Measurements from ENCODE around the gene SP4. TPM values are rescaled to one million over a fixed set of nuclear protein-coding genes. Genes with fewer than 3 reads are reported as not detected.

SP4 gene
- polyA plus RNA-seq (ENCODE audit: low read depth in 6 of 6) = 10 to 100 TPM in 3 of 6 donors, 1 to 10 TPM in 3; 7.8 to 14.3 (median 10.5) TPM

GRCh38 chr7:21427871-21428658, at the start of gene SP4:
TSS of gene SP4 (plus strand) at chr7:21428083. CDS start at chr7:21428252, 169 bp downstream.
- H3K4me1 Mint-ChIP-seq = peaks cover 37 to 53% (median 47%) of the 10 kb centered on the region in 3 donors
- ATAC-seq (ENCODE audit: low read depth in 2 of 2) (peak; percentile 67 to 69), DNase-seq (peak; percentile 98)
- peak within 1 kb of the TSS; percentile 99 to 100 (median 99) for H3K27ac Mint-ChIP-seq
- H3K27me3 Mint-ChIP-seq = no peaks in the 10 kb centered on the region
- H3K36me3 Mint-ChIP-seq = peaks cover 5 to 8% of the 10 kb centered on the region in 2 donors
- H3K4me3 Mint-ChIP-seq = peak within 1 kb of the TSS; percentile 99 to 100 (median 99)
- H3K9me3 Mint-ChIP-seq = no peaks in the 10 kb centered on the region

GRCh38 chr7:21383227-21384220, 44.4 kb upstream of the SP4 start:
- Mint-ChIP-seq H3K36me3 (no peaks in the 10 kb centered on the region), H3K27ac (no peak overlapping the region), H3K4me1 (no peaks in the 10 kb centered on the region), H3K4me3 (no peak overlapping the region), H3K27me3 (no peaks in the 10 kb centered on the region), H3K9me3 (peaks cover 0 to under 1% (median 0%) of the 10 kb centered on the region in 7 donors)
- DNase-seq = no peak
- no peak for ATAC-seq (ENCODE audit: low read depth in 2 of 2)

DNA sequence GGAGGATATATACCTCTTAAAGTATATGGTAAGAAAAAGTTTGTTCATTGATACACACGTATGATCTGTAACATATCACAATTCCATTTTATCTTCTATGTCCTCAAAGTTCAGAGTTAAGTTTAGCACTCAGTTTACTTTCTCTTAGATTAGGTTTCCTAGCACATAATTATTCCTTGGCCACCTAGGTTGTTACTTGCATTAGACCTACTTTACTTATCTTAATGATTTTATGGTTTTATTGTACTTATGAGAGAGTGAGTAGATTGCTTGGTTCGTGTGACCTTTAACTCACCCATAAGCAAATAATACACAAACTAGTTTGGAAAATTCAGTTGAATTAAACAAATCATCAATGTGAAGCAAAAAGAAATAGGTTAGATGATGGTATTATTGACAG, 33.9 kb upstream of the SP4 start:
- H3K36me3 Mint-ChIP-seq = no peaks in the 10 kb centered on the region
- H3K27me3 Mint-ChIP-seq = peaks cover 0 to 4% (median 0%) of the 10 kb centered on the region in 3 donors
- H3K4me1 Mint-ChIP-seq = no peaks in the 10 kb centered on the region
- no peaks in the 10 kb centered on the region for H3K9me3 Mint-ChIP-seq
- H3K4me3 Mint-ChIP-seq = no peak overlapping the region
- no peak for DNase-seq
- no peak overlapping the region for H3K27ac Mint-ChIP-seq
- ATAC-seq (ENCODE audit: low read depth in 2 of 2) = no peak

DNA sequence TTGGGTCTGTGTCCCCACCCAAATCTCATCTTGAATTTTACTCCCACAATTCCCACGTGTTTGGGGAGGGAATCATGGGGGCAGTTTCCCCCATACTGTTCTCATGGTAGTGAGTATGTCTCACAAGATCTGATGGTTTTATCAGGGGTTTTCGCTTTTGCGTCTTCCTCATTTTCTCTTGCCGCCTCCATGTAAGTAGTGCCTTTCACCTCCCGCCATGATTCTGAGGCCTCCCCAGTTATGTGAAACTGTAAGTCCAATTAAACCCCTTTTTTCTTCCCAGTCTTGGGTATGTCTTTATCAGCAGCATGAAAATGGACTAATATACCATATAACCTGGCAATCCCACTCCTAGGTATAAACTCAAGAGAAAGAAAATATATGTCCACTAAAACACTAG, 25.9 kb upstream of the SP4 start:
- Mint-ChIP-seq H3K36me3 (peaks cover 4 to 9% of the 10 kb centered on the region in 2 donors), H3K27ac (no peak overlapping the region), H3K4me3 (no peak overlapping the region), H3K4me1 (no peaks in the 10 kb centered on the region), H3K27me3 (peaks cover 0 to 6% (median 5%) of the 10 kb centered on the region in 3 donors), H3K9me3 (peaks cover 4 to 11% (median 7%) of the 10 kb centered on the region in 7 donors)
- DNase-seq (no peak), ATAC-seq (ENCODE audit: low read depth in 2 of 2) (no peak)

- DNase-seq = no peak
- ATAC-seq (ENCODE audit: low read depth in 2 of 2) = no peak
- Mint-ChIP-seq H3K4me3 (no peak overlapping the region), H3K4me1 (peaks cover 0 to 12% (median 0%) of the 10 kb centered on the region in 3 donors), H3K36me3 (no peaks in the 10 kb centered on the region), H3K27me3 (peaks cover 0 to 16% (median 5%) of the 10 kb centered on the region in 3 donors), H3K27ac (no peak overlapping the region), H3K9me3 (peaks cover 0 to 7% (median 2%) of the 10 kb centered on the region in 7 donors)
Measured at GRCh38 chr7:21407796-21408480, 19.9 kb upstream of the SP4 start.

DNA sequence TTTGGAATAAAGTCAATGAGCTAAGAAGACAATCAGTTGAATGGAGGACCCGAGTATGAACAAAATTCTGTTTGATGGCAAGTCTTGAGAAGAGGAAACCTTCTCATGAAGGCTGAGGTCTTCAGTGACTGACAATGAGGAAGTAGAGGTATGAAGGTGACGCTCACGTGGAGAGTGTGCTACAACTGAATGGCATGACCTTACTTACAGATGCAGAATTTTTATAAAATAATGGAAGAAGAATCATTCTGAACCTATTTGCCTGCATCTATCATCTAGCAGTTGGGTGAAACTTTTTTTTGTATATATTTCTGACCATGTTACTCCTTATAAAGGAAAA, 19.4 kb upstream of the SP4 start:
- Mint-ChIP-seq H3K27ac (no peak overlapping the region), H3K4me3 (no peak overlapping the region), H3K27me3 (peaks cover 0 to 16% (median 5%) of the 10 kb centered on the region in 3 donors), H3K36me3 (no peaks in the 10 kb centered on the region), H3K9me3 (peaks cover 0 to 7% (median 2%) of the 10 kb centered on the region in 7 donors), H3K4me1 (peaks cover 0 to 12% (median 0%) of the 10 kb centered on the region in 3 donors)
- DNase-seq (no peak), ATAC-seq (ENCODE audit: low read depth in 2 of 2) (peak; percentile 43 to 55)

GRCh38 chr7:21412410-21412851, 15.5 kb upstream of the SP4 start:
- peaks cover 0 to 3% (median 0%) of the 10 kb centered on the region in 7 donors for H3K9me3 Mint-ChIP-seq
- H3K4me3 Mint-ChIP-seq = no peak overlapping the region
- H3K27me3 Mint-ChIP-seq = peaks cover 0 to 16% (median 0%) of the 10 kb centered on the region in 3 donors
- ATAC-seq (ENCODE audit: low read depth in 2 of 2) = no peak
- H3K4me1 Mint-ChIP-seq = peaks cover 0 to 12% (median 0%) of the 10 kb centered on the region in 3 donors
- no peak overlapping the region for H3K27ac Mint-ChIP-seq
- H3K36me3 Mint-ChIP-seq = no peaks in the 10 kb centered on the region
- DNase-seq = no peak

DNA sequence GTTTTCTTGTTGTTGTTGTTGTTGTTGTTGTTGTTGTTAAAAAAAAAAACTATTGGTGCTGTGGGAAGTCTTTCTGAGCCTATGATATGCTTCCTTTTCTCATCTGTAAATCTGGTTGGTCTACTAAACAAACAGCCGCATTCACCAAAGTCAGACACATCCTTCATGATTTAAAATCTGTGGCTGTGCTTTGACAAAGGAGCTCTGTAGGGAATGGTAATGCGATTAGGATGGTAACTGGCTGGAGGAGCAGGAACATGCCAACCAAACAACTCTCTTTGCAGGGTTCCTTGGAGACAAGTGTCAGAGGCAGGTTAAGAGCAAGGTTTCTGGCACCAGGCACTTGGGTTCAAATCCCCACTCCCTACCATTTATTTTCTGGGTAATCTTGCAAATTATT, 14.9 kb upstream of the SP4 start:
- no peak for DNase-seq
- H3K9me3 Mint-ChIP-seq = peaks cover 0 to 4% (median 0%) of the 10 kb centered on the region in 7 donors
- no peak for ATAC-seq (ENCODE audit: low read depth in 2 of 2)

GRCh38 chr7:21413502-21413901, 14.4 kb upstream of the SP4 start:
- Mint-ChIP-seq H3K27me3 (peaks cover 0 to 17% (median 0%) of the 10 kb centered on the region in 3 donors), H3K9me3 (peaks cover 0 to 4% (median 0%) of the 10 kb centered on the region in 7 donors), H3K36me3 (no peaks in the 10 kb centered on the region), H3K4me1 (peaks cover 0 to 3% (median 0%) of the 10 kb centered on the region in 3 donors), H3K27ac (peak overlapping the region in 1 of 6 donors; percentile 86), H3K4me3 (no peak overlapping the region)
- no peak for ATAC-seq (ENCODE audit: low read depth in 2 of 2)
- no peak for DNase-seq

More for the DNA sequence above, 14.9 kb upstream of the SP4 start:
- H3K36me3 Mint-ChIP-seq = no peaks in the 10 kb centered on the region
- H3K4me1 Mint-ChIP-seq = peaks cover 0 to 7% (median 0%) of the 10 kb centered on the region in 3 donors
- no peak overlapping the region for H3K4me3 Mint-ChIP-seq
- peaks cover 0 to 16% (median 0%) of the 10 kb centered on the region in 3 donors for H3K27me3 Mint-ChIP-seq
- H3K27ac Mint-ChIP-seq = no peak overlapping the region

- H3K4me3 Mint-ChIP-seq = no peak overlapping the region
Measured at GRCh38 chr7:21414795-21415393, 13.0 kb upstream of the SP4 start.

GRCh38 chr7:21417647-21418046, 10.2 kb upstream of the SP4 start:
- Mint-ChIP-seq H3K27ac (peak overlapping the region in 2 of 6 donors; percentile 14 to 35), H3K36me3 (no peaks in the 10 kb centered on the region), H3K4me3 (no peak overlapping the region), H3K4me1 (no peaks in the 10 kb centered on the region), H3K27me3 (peaks cover 0 to 8% (median 0%) of the 10 kb centered on the region in 3 donors), H3K9me3 (peaks cover 0 to 4% (median 0%) of the 10 kb centered on the region in 7 donors)
- DNase-seq (no peak), ATAC-seq (ENCODE audit: low read depth in 2 of 2) (no peak)

More at GRCh38 chr7:21414795-21415393, 13.0 kb upstream of the SP4 start:
- ATAC-seq (ENCODE audit: low read depth in 2 of 2) (no peak), DNase-seq (no peak)
- peaks cover 0 to 4% (median 0%) of the 10 kb centered on the region in 7 donors for H3K9me3 Mint-ChIP-seq
- H3K4me1 Mint-ChIP-seq = peaks cover 0 to under 1% (median 0%) of the 10 kb centered on the region in 3 donors
- no peaks in the 10 kb centered on the region for H3K36me3 Mint-ChIP-seq
- peaks cover 0 to 13% (median 0%) of the 10 kb centered on the region in 3 donors for H3K27me3 Mint-ChIP-seq
- H3K27ac Mint-ChIP-seq = no peak overlapping the region

DNA sequence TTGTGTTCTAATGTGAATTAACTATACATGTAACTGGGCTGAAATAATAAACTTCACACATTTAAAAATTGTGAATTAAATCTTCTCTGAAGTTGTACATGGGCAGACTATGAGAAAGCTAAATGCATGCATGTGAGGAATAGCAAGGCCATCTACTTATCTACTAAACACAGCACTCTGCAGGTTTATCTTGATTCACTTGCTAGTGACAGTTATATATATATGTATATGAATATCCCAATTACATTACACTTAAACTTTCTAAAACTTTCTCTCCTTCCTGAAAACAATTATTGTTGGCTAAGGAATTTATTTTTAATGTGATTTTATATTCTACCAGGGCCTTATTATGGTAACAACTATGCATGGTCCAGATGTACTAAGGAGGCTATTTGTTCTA, 5.1 kb upstream of the SP4 start:
- DNase-seq (no peak), ATAC-seq (ENCODE audit: low read depth in 2 of 2) (no peak)
- H3K36me3 Mint-ChIP-seq = no peaks in the 10 kb centered on the region
- H3K27ac Mint-ChIP-seq = no peak overlapping the region
- H3K4me3 Mint-ChIP-seq = no peak overlapping the region
- H3K9me3 Mint-ChIP-seq = peaks cover 0 to 2% (median 0%) of the 10 kb centered on the region in 7 donors
- H3K4me1 Mint-ChIP-seq = peaks cover 0 to 10% (median 3%) of the 10 kb centered on the region in 3 donors
- H3K27me3 Mint-ChIP-seq = peaks cover 0 to 4% (median 0%) of the 10 kb centered on the region in 3 donors

All from naive B cell (primary cell).